Naive thymus-derived CD4-positive, alpha-beta T cell (primary cell): ENCODE results near the gene STK4. TPM values are rescaled to one million over a fixed set of nuclear protein-coding genes. Genes with fewer than 3 reads are reported as not detected.
A peak's percentile ranks its signal among the peaks of the same experiment; 100 is the strongest.

Source experiments
- ATAC-seq: fragments of 150-1000 bp; cut with Tn5 transposase; 2 replicates; pipeline ENCODE4 v1.10.0; 2021; ENCODE audit warnings: mild to moderate bottlenecking, moderate library complexity
- CTCF ChIA-PET: fragments of 350-600 bp; sonication (Branson Sonifier 250); formaldehyde crosslinking; loops from one replicate; lab custom pipeline; 2021; ENCODE audit warnings: antibody characterized with exemption; lab: Charles Lee
- POLR2A ChIA-PET: fragments of 350-600 bp; sonication (Branson Sonifier 250); formaldehyde crosslinking; loops from one replicate; lab custom pipeline; 2021; ENCODE audit warnings: antibody characterized with exemption, inconsistent platforms; lab: Charles Lee
- DNase-seq, 9 donors: peaks; one replicate each; pipeline versions ENCODE4 v3.0.0 to v3.0.0-alpha.2; 2020 to 2022; ENCODE audit warnings: mixed read lengths in 1 of 9
- H3K27ac ChIP-seq: one replicate; pipeline ENCODE4 v1.7.0; 2013; ENCODE audit warnings: mild to moderate bottlenecking, low read depth, low read length, moderate library complexity
- H3K27me3 ChIP-seq, 2 donors: one replicate each; pipeline ENCODE4 v1.7.0; 2013; ENCODE audit warnings: low read length in 2 of 2, mild to moderate bottlenecking in 2 of 2, moderate library complexity in 2 of 2; ENCODE audit not compliant: control insufficient read depth in 2 of 2, insufficient read depth in 2 of 2
- H3K36me3 ChIP-seq, 3 experiments: 1 replicate in 2 of 3; 2 replicates in 1 of 3; pipeline ENCODE4 v1.7.0; 2013; ENCODE audit warnings: low read length in 3 of 3, mild to moderate bottlenecking in 3 of 3, moderate library complexity in 1 of 3; ENCODE audit not compliant: insufficient read depth in 3 of 3, control insufficient read depth in 2 of 3
- H3K4me1 ChIP-seq, 2 donors: one replicate each; pipeline ENCODE4 v1.7.0; 2013; ENCODE audit warnings: low read length in 2 of 2, mild to moderate bottlenecking in 2 of 2, moderate library complexity in 1 of 2; ENCODE audit not compliant: control insufficient read depth in 2 of 2, insufficient read depth in 2 of 2
- H3K4me3 ChIP-seq: 2 replicates; pipeline ENCODE4 v1.7.0; 2013; ENCODE audit warnings: mild to moderate bottlenecking, low read length
- H3K9me3 ChIP-seq, 3 experiments: 1 replicate in 2 of 3; 2 replicates in 1 of 3; pipeline ENCODE4 v1.7.0; 2013; ENCODE audit warnings: low read length in 3 of 3; ENCODE audit not compliant: control insufficient read depth in 2 of 3
- H3K27ac Mint-ChIP-seq, 9 donors: one replicate each; pipeline ENCODE4 v1.8.0; 2020 to 2022; ENCODE audit warnings: mixed read lengths in 9 of 9, mild to moderate bottlenecking in 8 of 9, moderate library complexity in 5 of 9, inconsistent platforms in 2 of 9
- H3K27me3 Mint-ChIP-seq, 5 donors: one replicate each; pipeline ENCODE4 v1.8.0; 2021 to 2022; ENCODE audit warnings: mixed read lengths in 5 of 5, mild to moderate bottlenecking in 1 of 5
- H3K36me3 Mint-ChIP-seq, 5 donors: one replicate each; pipeline ENCODE4 v1.8.0; 2020 to 2022; ENCODE audit warnings: mixed read lengths in 5 of 5, mild to moderate bottlenecking in 3 of 5, inconsistent platforms in 1 of 5
- H3K4me1 Mint-ChIP-seq, 7 donors: one replicate each; pipeline ENCODE4 v1.8.0; 2020 to 2022; ENCODE audit warnings: mixed read lengths in 7 of 7, mild to moderate bottlenecking in 3 of 7, inconsistent platforms in 1 of 7
- H3K4me3 Mint-ChIP-seq, 10 donors: one replicate each; pipeline ENCODE4 v1.8.0; 2020 to 2022; ENCODE audit warnings: mild to moderate bottlenecking in 10 of 10, mixed read lengths in 10 of 10, moderate library complexity in 6 of 10, inconsistent platforms in 2 of 10
- H3K9me3 Mint-ChIP-seq, 11 donors: one replicate each; pipeline ENCODE4 v1.8.0; 2020 to 2022; ENCODE audit warnings: mixed read lengths in 11 of 11, mild to moderate bottlenecking in 4 of 11, inconsistent platforms in 1 of 11, moderate library complexity in 1 of 11
- intact Hi-C, 2 donors: fragments of 100-400 bp; cut with micrococcal nuclease; formaldehyde crosslinking; loops; one replicate each; pipeline ENCODE4 v1.15.1; 2023
- polyA plus RNA-seq, 2 donors: library from polyadenylated mRNA; unstranded; fragments of 300-500 nt; fragmentation: Illumina TruSeq; gene quantifications; one replicate each; pipeline ENCODE4 v1.2.3, GENCODE V29; 2021
- total RNA-seq, 6 experiments: library from RNA in 5 of 6; stranded (reverse) in 5 of 6; gene quantifications; 1 replicate in 5 of 6; 2 replicates in 1 of 6; pipeline ENCODE4 v1.2.3 and lab custom pipeline; 2021 to 2026

STK4 gene
- total and polyA plus RNA-seq, 7 experiments from 2014 or later: 175 to 383 (median 247) TPM

DNA sequence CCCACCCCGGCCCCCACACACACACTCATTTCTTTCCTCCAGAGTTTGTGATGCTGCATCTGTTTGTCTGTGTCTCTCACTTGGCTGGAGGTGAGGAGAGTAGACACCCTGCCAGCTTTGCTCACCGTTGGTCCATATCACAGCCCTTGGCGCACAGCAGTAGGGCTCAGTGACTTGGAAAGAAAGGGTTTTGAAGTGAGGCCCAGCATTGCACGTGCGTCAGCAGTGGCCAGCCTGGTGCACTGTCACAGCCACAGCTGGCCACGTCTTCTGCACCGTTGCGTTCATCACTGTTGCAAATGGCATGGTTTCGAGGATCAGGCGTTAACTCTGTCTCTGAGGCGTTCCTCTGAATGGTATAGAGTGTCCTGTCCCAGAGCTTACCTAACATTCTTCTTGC, 145.0 kb downstream of the STK4 start:
- H3K27ac Mint-ChIP-seq: no peak overlapping the region
- no peak overlapping the region for H3K4me3 Mint-ChIP-seq
- no peaks in the 10 kb centered on the region for H3K36me3 ChIP-seq
- CTCF ChIA-PET: interaction anchor here (0.6 to 2.3 kb wide), 3 partner anchors 16 to 104 kb away, joined by 3 to 8 read pairs (median 3); no protein-coding TSS in a partner anchor
- no peaks in the 10 kb centered on the region for H3K4me1 ChIP-seq
- H3K9me3 Mint-ChIP-seq: no peaks in the 10 kb centered on the region
- no peak for ATAC-seq
- no peaks in the 10 kb centered on the region for H3K9me3 ChIP-seq
- peaks cover 0 to 6% (median 1%) of the 10 kb centered on the region in 7 donors for H3K4me1 Mint-ChIP-seq
- no peaks in the 10 kb centered on the region for H3K27me3 ChIP-seq
- H3K27me3 Mint-ChIP-seq: peaks cover 0 to 11% (median 1%) of the 10 kb centered on the region in 5 donors
- H3K4me3 ChIP-seq: no peak overlapping the region
- no peak for DNase-seq
- intact Hi-C loops: loop anchor here in 1 of 2 donors (5.0 kb wide), 1 partner anchor 424 kb away; no protein-coding TSS in a partner anchor
- H3K27ac ChIP-seq: no peak overlapping the region
- POLR2A ChIA-PET: no interaction called here
- H3K36me3 Mint-ChIP-seq: no peaks in the 10 kb centered on the region

- Histone ChIP-seq H3K4me3 (no peak overlapping the region), H3K27me3 (no peaks in the 10 kb centered on the region), H3K9me3 (no peaks in the 10 kb centered on the region), H3K27ac (no peak overlapping the region), H3K36me3 (no peaks in the 10 kb centered on the region), H3K4me1 (no peaks in the 10 kb centered on the region)
- H3K36me3 Mint-ChIP-seq: no peaks in the 10 kb centered on the region
- ChIA-PET POLR2A (no interaction called here), CTCF (interaction anchor here (0.6 to 2.3 kb wide), 4 partner anchors 17 to 622 kb away, joined by 3 to 8 read pairs (median 3); no protein-coding TSS in a partner anchor)
- DNase-seq (no peak), ATAC-seq (no peak)
- H3K9me3 Mint-ChIP-seq: no peaks in the 10 kb centered on the region
- intact Hi-C loops: loop anchor here in 1 of 2 donors (1.0 to 5.0 kb wide), 2 partner anchors 101 to 425 kb away; no protein-coding TSS in a partner anchor
- H3K27me3 Mint-ChIP-seq: peaks cover 0 to 11% (median 2%) of the 10 kb centered on the region in 5 donors
- peaks cover 0 to 6% (median 4%) of the 10 kb centered on the region in 7 donors for H3K4me1 Mint-ChIP-seq
- H3K4me3 Mint-ChIP-seq: no peak overlapping the region
- no peak overlapping the region for H3K27ac Mint-ChIP-seq
These were observed 145.6 kb downstream of the STK4 start for GRCh38 chr20:45111799-45112471.

DNA sequence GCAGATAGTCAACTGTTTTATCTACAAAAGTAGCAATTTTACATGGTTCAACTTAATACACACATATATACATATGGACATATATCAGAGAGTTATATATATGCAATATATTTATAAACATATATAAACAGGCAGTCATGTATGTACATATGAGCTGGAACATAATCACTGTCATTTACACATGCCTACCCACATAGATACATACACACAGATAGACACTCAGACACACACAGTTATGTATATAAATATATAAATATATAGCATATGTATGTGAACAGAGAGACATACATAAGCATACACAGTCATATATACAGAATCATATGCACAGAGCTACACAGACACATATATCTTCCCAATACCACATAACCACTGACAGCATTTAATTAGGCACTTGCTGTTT, 146.4 kb downstream of the STK4 start:
- intact Hi-C loops: loop anchor here in 1 of 2 donors (1.0 to 5.0 kb wide), 2 partner anchors 101 to 425 kb away; no protein-coding TSS in a partner anchor
- POLR2A ChIA-PET: no interaction called here

DNA sequence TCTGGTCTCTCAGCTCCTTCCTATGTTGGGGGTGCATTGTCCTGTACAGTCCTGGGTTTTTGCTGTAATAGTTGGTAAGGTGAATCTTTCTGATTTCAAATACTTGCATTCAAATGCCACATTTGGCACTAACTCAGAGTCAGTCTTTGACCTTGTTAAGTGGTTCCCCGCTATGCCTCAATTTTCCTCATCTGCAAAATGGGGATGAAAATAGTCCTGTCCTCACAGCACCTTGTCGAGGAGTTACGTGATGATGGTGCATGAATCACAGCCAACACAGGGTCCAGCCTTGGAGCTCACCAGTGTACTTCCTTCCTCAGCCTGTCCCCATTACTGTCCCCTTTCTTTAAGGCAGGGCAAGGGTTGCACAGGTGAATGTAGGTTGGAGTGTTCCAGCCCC, 147.6 kb downstream of the STK4 start:
- no peak overlapping the region for H3K4me3 Mint-ChIP-seq
- ChIA-PET CTCF (interaction anchor here (0.8 kb wide), 1 partner anchor 70 kb away, joined by 3 read pairs; no protein-coding TSS in a partner anchor), POLR2A (no interaction called here)
- Histone ChIP-seq H3K9me3 (no peaks in the 10 kb centered on the region), H3K4me3 (no peak overlapping the region), H3K27me3 (no peaks in the 10 kb centered on the region), H3K27ac (no peak overlapping the region), H3K4me1 (no peaks in the 10 kb centered on the region), H3K36me3 (no peaks in the 10 kb centered on the region)
- intact Hi-C loops: loop anchor here in 1 of 2 donors (5.0 kb wide), 1 partner anchor 427 kb away; no protein-coding TSS in a partner anchor
- DNase-seq (no peak), ATAC-seq (no peak)
- peaks cover 0 to 6% (median 4%) of the 10 kb centered on the region in 7 donors for H3K4me1 Mint-ChIP-seq
- H3K27ac Mint-ChIP-seq: no peak overlapping the region
- H3K36me3 Mint-ChIP-seq: no peaks in the 10 kb centered on the region
- H3K9me3 Mint-ChIP-seq: no peaks in the 10 kb centered on the region
- peaks cover 0 to 14% (median 9%) of the 10 kb centered on the region in 5 donors for H3K27me3 Mint-ChIP-seq

More for the DNA sequence above, 146.4 kb downstream of the STK4 start:
- H3K27ac Mint-ChIP-seq: no peak overlapping the region
- Histone ChIP-seq H3K9me3 (no peaks in the 10 kb centered on the region), H3K27me3 (no peaks in the 10 kb centered on the region), H3K4me1 (no peaks in the 10 kb centered on the region), H3K4me3 (no peak overlapping the region), H3K27ac (no peak overlapping the region), H3K36me3 (no peaks in the 10 kb centered on the region)
- ATAC-seq: no peak
- CTCF ChIA-PET: interaction anchor here (0.8 kb wide), 1 partner anchor 69 kb away, joined by 3 read pairs; no protein-coding TSS in a partner anchor
- peaks cover 0 to 14% (median 5%) of the 10 kb centered on the region in 5 donors for H3K27me3 Mint-ChIP-seq
- peaks cover 0 to 6% (median 4%) of the 10 kb centered on the region in 7 donors for H3K4me1 Mint-ChIP-seq
- H3K36me3 Mint-ChIP-seq: no peaks in the 10 kb centered on the region
- no peak for DNase-seq
- no peaks in the 10 kb centered on the region for H3K9me3 Mint-ChIP-seq
- H3K4me3 Mint-ChIP-seq: no peak overlapping the region

- CTCF ChIA-PET: interaction anchor here (0.5 to 0.7 kb wide), 2 partner anchors 770 to 1573 kb away, joined by 3 read pairs; no protein-coding TSS in a partner anchor
- no peaks in the 10 kb centered on the region for H3K4me1 ChIP-seq
- Mint-ChIP-seq H3K36me3 (no peaks in the 10 kb centered on the region), H3K27ac (peak within 1 kb of the TSS in 1 of 9 donors; percentile 76), H3K4me1 (peaks cover 0 to 6% (median 4%) of the 10 kb centered on the region in 7 donors), H3K27me3 (peaks cover 0 to 18% (median 9%) of the 10 kb centered on the region in 5 donors), H3K4me3 (no peak within 1 kb of the TSS), H3K9me3 (no peaks in the 10 kb centered on the region)
- H3K9me3 ChIP-seq: no peaks in the 10 kb centered on the region
- H3K27me3 ChIP-seq: no peaks in the 10 kb centered on the region
- H3K36me3 ChIP-seq: no peaks in the 10 kb centered on the region
- intact Hi-C loops: loop anchor here in 1 of 2 donors (5.0 kb wide), 1 partner anchor 427 kb away; no protein-coding TSS in a partner anchor
- POLR2A ChIA-PET: no interaction called here
- H3K4me3 ChIP-seq: no peak within 1 kb of the TSS
- no peak within 1 kb of the TSS for H3K27ac ChIP-seq
- no peak for DNase-seq
- peak; percentile 44 for ATAC-seq
These were observed 148.4 kb downstream of the STK4 start, which contains the start of gene WFDC5 for GRCh38 chr20:45114465-45115385. Gene WFDC5, minus strand, starts transcription at chr20:45115174. Its CDS starts 91 bp downstream, at chr20:45115083.

GRCh38 chr20:45115386-45115774, 149.1 kb downstream of the STK4 start:
- CTCF ChIA-PET: no interaction called here

More at GRCh38 chr20:45115386-45115774, 149.1 kb downstream of the STK4 start:
- POLR2A ChIA-PET: no interaction called here
- no peaks in the 10 kb centered on the region for H3K36me3 Mint-ChIP-seq
- intact Hi-C loops: no loop called here
- no peaks in the 10 kb centered on the region for H3K27me3 ChIP-seq
- peaks cover 0 to 6% (median 4%) of the 10 kb centered on the region in 7 donors for H3K4me1 Mint-ChIP-seq
- no peaks in the 10 kb centered on the region for H3K9me3 Mint-ChIP-seq
- no peak overlapping the region for H3K27ac ChIP-seq
- H3K27me3 Mint-ChIP-seq: peaks cover 0 to 25% (median 10%) of the 10 kb centered on the region in 5 donors
- no peak overlapping the region for H3K27ac Mint-ChIP-seq
- H3K4me1 ChIP-seq: no peaks in the 10 kb centered on the region
- H3K9me3 ChIP-seq: no peaks in the 10 kb centered on the region
- no peak for ATAC-seq
- no peak overlapping the region for H3K4me3 Mint-ChIP-seq
- no peaks in the 10 kb centered on the region for H3K36me3 ChIP-seq
- H3K4me3 ChIP-seq: no peak overlapping the region
- DNase-seq: no peak
